HG03521 (cell line): Measurements from ENCODE around the gene ABCD1.

Experiments
- ATAC-seq: cut with Tn5 transposase; IDR thresholded peaks from one replicate; pipeline ENCODE4 v1.9.1; 2021; ENCODE audit warnings: mild to moderate bottlenecking, moderate library complexity; ENCODE audit not compliant: unreplicated experiment

ABCD1 gene

DNA sequence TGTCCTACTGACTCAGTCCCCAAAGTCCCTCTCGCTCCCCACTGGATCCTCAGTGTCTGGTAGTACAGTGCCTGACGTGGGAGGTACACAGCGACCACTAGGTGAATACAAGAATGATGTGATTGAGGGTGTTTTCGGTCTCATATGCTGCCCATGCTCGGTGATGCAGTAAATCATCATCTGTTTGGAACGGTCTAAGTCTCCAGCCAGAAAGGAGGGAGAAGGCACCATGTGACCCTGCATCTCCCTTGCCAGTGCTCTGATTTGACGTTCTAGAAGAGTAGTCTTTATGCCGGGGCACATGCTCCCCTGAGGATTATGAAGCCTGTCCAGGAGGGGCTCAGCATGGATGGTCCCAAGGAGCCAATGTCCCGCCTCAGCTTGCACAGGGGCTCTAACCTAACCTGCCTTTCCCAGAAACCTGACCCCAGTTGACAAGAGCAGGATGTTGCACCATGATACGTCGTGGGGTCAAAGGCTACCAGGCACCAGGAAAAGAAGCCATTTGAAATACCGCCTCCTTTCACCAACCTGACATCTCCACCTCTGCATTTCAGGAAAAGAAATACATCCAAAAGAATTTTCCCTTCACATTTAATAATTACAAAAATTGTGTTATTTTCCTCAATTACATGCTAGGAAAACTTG is 25.6 kb downstream of the ABCD1 start:
- no peak for ATAC-seq

DNA sequence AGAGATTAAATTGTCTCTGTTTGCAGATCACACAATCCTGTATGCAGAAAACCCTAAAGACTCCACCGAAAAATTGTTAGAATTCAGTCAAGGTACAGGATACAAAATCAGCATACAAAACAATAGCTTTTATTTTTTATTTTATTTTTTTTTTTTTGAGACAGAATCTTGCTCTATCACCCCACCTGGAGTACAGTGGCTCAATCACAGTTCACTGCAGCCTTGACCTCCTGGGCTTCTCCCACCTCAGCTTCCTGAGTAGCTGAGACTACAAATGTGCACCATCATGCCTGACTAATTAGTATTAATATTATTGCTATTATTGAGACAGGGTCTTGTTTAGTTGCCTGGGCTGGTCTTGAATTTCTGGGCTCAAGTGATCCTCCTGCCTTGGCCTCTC is 30.5 kb downstream of the ABCD1 start:
- ATAC-seq: no peak

GRCh38 chrX:153761863-153762262 is 37.2 kb downstream of the ABCD1 start:
- ATAC-seq: no peak

DNA sequence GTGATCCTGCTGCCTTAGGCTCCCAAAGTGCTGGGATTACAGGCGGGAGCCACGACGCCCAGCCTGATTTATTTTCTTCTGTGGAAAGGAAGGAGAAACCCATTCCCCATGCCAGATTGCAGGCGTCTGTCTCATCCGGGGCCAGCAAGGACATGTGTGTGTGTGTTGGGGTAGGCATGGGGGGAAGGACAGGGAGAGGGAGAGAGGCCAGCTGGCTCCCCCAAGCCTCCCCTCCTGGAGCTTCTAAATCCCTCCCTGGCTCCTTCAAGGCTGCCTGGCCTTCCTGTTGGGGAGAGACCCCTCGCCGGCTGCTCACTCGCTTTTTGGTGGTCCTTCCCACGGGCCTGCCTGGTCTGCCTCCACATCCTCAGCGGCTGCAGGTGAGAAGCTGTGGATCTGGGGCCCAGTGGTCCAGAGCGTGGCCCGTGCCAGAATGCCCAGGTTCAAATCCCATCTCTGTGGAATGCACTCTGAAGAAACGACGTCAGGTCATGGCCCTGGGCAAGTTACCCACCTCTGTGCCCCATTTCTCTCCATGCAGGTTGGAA is 38.0 kb downstream of the ABCD1 start:
- no peak for ATAC-seq

DNA sequence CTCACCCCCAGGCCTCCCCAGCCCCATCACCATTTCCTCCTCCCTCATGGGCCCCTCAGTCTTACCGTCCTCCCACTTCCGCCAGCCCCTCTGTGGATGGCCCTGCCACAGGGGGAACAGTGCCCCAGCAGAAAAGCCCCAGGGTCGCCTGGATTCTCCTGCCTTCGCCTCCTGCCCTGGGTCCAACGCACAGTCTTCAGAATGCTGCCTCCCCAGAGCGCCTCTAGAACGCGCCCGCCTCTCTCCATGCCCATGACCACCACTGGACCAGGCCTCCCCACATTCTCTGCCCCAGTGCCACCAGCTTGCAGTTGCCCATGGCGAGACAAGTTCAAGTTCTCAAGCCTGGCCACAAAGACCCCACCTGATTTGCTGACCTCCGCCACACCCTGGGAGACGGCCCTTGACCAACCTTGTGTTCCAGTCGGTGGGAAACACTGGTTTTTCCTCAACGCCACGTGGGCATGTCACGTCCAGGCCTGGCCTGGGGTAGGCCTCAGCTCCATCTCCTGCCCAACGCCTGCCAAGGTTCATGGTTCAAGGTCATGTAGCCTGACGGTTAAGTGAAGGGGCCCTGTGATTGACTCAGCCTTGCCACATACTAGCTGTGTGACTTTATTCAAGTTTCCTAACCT is 38.8 kb downstream of the ABCD1 start:
- no peak for ATAC-seq

DNA sequence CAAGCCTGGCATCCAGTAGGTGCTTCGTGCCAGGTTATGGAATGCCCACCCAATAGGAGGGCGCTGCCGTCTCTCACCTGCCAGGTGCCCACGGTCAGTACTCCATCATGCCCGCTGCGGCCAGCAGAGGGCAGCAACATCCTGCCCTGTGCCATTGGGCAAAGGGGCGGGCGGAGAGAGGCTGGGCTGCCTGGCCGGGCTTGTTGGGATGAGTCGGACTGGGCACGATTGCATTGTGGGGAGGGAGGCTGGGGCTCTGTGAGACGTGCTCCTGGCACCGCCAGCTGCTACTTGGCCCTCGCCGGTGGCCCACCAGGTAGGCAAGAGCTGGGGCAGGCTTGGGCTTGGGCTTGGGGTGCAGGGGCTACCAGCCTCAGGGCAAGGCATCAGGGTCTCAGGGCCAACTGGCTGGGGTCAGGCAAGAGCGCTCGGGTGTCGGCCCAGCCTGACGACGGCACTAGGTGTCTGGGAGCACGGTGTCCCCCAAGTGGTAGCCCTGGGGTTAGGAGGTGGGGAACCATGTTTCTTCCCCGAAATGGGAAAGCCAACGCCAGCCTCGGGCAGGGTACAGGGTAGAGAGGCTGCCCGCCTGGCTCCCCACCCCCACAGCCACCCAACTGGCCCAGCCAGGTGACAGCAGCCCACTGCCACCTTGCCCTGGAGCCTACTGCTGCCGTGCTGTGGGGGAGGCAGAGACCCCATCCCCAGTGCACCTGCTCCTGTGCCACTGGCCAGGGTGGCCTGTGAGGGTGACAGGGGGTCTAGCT is 39.5 kb downstream of the ABCD1 start, which contains the start of gene PLXNB3:
TSS of gene PLXNB3 (plus strand) at position 261 of the 767 bp plus-strand sequence. CDS start 1,287 bp downstream, outside the sequence.
- ATAC-seq: no peak

DNA sequence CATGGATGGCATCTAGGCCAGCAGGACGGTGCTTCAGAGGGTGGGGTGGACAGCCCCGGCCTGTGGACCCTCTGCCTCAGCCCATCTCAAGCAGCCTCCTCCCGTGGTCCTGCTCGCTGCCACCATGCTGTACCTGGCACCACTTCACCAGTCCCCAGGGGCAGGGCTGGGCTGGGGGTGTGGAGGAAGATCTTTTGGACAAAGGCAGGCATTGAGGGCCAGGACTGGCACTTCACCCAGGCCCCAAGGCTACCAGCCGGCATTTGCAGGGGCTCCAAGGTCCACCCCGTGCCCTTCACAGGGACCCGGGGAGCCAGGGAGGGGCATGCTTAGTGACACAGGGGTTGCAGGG is 40.1 kb downstream of the ABCD1 start:
- no peak for ATAC-seq

- ATAC-seq: no peak
Measured at GRCh38 chrX:153765138-153766079, 40.8 kb downstream of the ABCD1 start.

GRCh38 chrX:153766098-153766817 is 41.6 kb downstream of the ABCD1 start:
- ATAC-seq: no peak

DNA sequence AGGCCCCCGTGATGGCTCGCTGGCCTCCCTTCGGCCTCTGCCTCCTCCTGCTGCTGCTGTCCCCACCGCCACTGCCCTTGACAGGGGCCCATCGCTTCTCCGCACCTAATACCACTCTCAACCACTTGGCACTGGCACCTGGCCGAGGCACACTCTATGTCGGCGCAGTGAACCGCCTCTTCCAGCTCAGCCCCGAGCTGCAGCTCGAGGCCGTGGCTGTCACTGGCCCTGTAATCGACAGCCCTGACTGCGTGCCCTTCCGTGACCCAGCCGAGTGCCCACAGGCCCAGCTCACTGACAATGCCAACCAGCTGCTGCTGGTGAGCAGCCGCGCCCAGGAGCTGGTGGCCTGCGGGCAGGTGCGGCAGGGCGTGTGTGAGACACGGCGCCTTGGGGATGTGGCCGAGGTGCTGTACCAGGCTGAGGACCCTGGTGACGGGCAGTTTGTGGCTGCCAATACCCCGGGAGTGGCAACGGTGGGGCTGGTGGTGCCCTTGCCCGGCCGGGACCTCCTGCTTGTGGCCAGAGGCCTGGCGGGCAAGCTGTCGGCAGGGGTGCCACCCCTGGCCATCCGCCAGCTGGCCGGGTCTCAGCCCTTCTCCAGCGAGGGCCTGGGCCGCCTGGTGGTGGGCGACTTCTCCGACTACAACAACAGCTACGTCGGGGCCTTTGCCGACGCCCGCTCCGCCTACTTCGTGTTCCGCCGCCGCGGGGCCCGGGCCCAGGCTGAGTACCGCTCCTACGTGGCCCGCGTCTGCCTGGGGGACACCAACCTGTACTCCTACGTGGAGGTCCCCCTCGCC is 42.4 kb downstream of the ABCD1 start:
- ATAC-seq: no peak

DNA sequence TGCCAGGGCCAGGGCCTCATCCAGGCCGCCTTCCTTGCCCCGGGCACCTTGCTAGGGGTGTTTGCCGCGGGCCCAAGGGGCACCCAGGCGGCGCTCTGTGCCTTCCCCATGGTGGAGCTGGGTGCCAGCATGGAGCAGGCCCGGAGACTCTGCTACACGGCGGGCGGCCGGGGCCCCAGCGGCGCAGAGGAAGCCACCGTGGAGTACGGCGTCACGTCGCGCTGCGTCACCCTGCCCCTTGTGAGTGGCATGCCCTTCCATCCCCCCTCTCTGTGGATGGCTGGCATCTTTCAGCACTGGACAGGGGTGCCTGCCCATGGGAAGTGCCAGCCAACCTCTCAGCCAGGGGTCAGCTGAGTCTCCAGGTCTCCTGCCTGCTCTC is 43.0 kb downstream of the ABCD1 start:
- no peak for ATAC-seq

GRCh38 chrX:153768311-153769157 is 43.9 kb downstream of the ABCD1 start:
- no peak for ATAC-seq

GRCh38 chrX:153769158-153769864 is 44.7 kb downstream of the ABCD1 start:
- no peak for ATAC-seq

GRCh38 chrX:153769865-153770600 is 45.4 kb downstream of the ABCD1 start:
- ATAC-seq: no peak

- no peak for ATAC-seq
Measured at GRCh38 chrX:153770601-153771414, 46.2 kb downstream of the ABCD1 start.
